Right cardiac atrium (tissue), 5 donors: ENCODE data around the gene PLGRKT. TPM values are rescaled to one million over a fixed set of nuclear protein-coding genes. Genes with fewer than 3 reads are reported as not detected.

Experiments used
- polyA plus RNA-seq: library from polyadenylated mRNA; stranded (reverse); fragments of 200-250 nt; gene quantifications from one replicate; pipeline ENCODE4 v1.2.3, GENCODE V29; 2013
- total RNA-seq, 4 donors: library from RNA; stranded (reverse); fragmentation: NEBNext Ultra II Directional; extraction: Animal tissue kit (Norgen Biotek cat#: 25700); gene quantifications; one replicate each; pipeline ENCODE4 v1.2.1, GENCODE V29; 2021
- donor health status: healthy with polysubstance abuse.
- donor health status: DM: no; HTN: yes; CAD: no.
- donor health status: DM: no; HTN: no; CAD: no.
- donor health status: DM: no; HTN: yes; CAD: no; lungs with severe emphysema.
- donor health status: DM: yes; HTN: yes; CAD: no.

PLGRKT gene
- total and polyA plus RNA-seq, 5 donors: 31.5 to 44.5 (median 34.2) TPM

Other genes starting within 250 kb of the PLGRKT start
- gene INSL4, start 206.5 kb downstream of the PLGRKT start, total RNA-seq: not detected
- not detected for gene INSL4, start 206.5 kb downstream of the PLGRKT start, polyA plus RNA-seq
- gene RLN2, start 133.2 kb downstream of the PLGRKT start, total RNA-seq: 1 to 10 TPM in 1 of 4 donors, under 1 TPM in 1, not detected in 2; 0.77 to 1.1 TPM
- 0.59 TPM for gene RLN2, start 133.2 kb downstream of the PLGRKT start, polyA plus RNA-seq
- gene RLN1, start 98.0 kb downstream of the PLGRKT start, total RNA-seq: under 1 TPM in 1 of 4 donors, not detected in 3; 0.32 TPM
- gene RLN1, start 98.0 kb downstream of the PLGRKT start, polyA plus RNA-seq: 0.16 TPM
- gene CD274, start 12.6 kb upstream of the PLGRKT start, total RNA-seq: 10 to 100 TPM in 3 of 4 donors, 1 to 10 TPM in 1; 8.8 to 12.0 (median 10.9) TPM
- 4.9 TPM for gene CD274, start 12.6 kb upstream of the PLGRKT start, polyA plus RNA-seq
- gene PDCD1LG2, start 72.6 kb upstream of the PLGRKT start, total RNA-seq: 1 to 10 TPM; 2.3 to 3.3 (median 2.5) TPM
- 1.8 TPM for gene PDCD1LG2, start 72.6 kb upstream of the PLGRKT start, polyA plus RNA-seq
- gene RIC1, start 191.2 kb upstream of the PLGRKT start, total RNA-seq: 10 to 100 TPM in 3 of 4 donors, 1 to 10 TPM in 1; 10.0 to 11.7 (median 11.4) TPM
- gene RIC1, start 191.2 kb upstream of the PLGRKT start, polyA plus RNA-seq: 3.2 TPM